ENCODE measurements around the gene NUDT16.

NUDT16 gene
- 12.9 to 40.5 (median 26.0) reads per million in 17 experiments for total RNA-seq

GRCh38 chr3:131381445-131382291 is at the start of gene NUDT16:
TSS of gene NUDT16 (plus strand) at chr3:131381774. CDS start at chr3:131381805, 31 bp downstream.
- peak; percentile 99 to 100 (median 100) for DNase-seq

- peak in 1 of 4 experiments; percentile 7 for DNase-seq
These were observed 42.5 kb upstream of the NUDT16 start for GRCh38 chr3:131338948-131339640.

GRCh38 chr3:131341761-131342160 is 39.8 kb upstream of the NUDT16 start:
- no peak for DNase-seq

GRCh38 chr3:131348911-131349310 is 32.7 kb upstream of the NUDT16 start:
- no peak for DNase-seq

- no peak for DNase-seq
These were observed 32.1 kb upstream of the NUDT16 start for GRCh38 chr3:131349454-131349853.

GRCh38 chr3:131349946-131350347 is 31.6 kb upstream of the NUDT16 start:
- DNase-seq: no peak

GRCh38 chr3:131350506-131350905 is 31.1 kb upstream of the NUDT16 start:
- DNase-seq: no peak

- DNase-seq: no peak
These were observed 28.3 kb upstream of the NUDT16 start for GRCh38 chr3:131353016-131353877.

- DNase-seq: no peak
These were observed 27.6 kb upstream of the NUDT16 start for GRCh38 chr3:131353986-131354385.

GRCh38 chr3:131356006-131356595 is 25.5 kb upstream of the NUDT16 start:
- DNase-seq: no peak

- DNase-seq: no peak
These were observed 24.3 kb upstream of the NUDT16 start for GRCh38 chr3:131357275-131357674.

GRCh38 chr3:131360191-131360755 is 21.3 kb upstream of the NUDT16 start:
- no peak for DNase-seq

GRCh38 chr3:131361066-131361463 is 20.5 kb upstream of the NUDT16 start:
- DNase-seq: peak; percentile 79 to 89 (median 83)

GRCh38 chr3:131361464-131362421 is 19.8 kb upstream of the NUDT16 start:
- peak; percentile 93 to 97 (median 96) for DNase-seq

- DNase-seq: no peak
These were observed 18.3 kb upstream of the NUDT16 start for GRCh38 chr3:131363275-131363674.

- peak in 3 of 4 experiments; percentile 40 to 45 (median 41) for DNase-seq
These were observed 10.5 kb upstream of the NUDT16 start for GRCh38 chr3:131370935-131371687.

GRCh38 chr3:131371688-131372066 is 9.9 kb upstream of the NUDT16 start:
- peak in 3 of 4 experiments; percentile 33 to 34 (median 33) for DNase-seq

GRCh38 chr3:131374741-131375140 is 6.8 kb upstream of the NUDT16 start:
- DNase-seq: no peak

GRCh38 chr3:131380821-131381444 is 641 bp upstream of the NUDT16 start:
- DNase-seq: peak; percentile 21 to 49 (median 48)
